OCI-LY7 (cell line): ENCODE data around the gene TMCC1. TPM values are rescaled to one million over a fixed set of nuclear protein-coding genes. Genes with fewer than 3 reads are reported as not detected.
"Not testable (repeated sequence)": the region's sequence is repeated elsewhere in the genome, so short reads cannot be mapped to it uniquely, and the experiment has no call there.

Experiments
- BruUV-seq: library from RNA; stranded (reverse); fragments of 400-500 nt; replicated peaks from 2 replicates; lab custom pipeline; 2021; lab: Mats Ljungman, UMichigan
- CTCF ChIA-PET: fragments of 300-600 bp; sonication (Branson Sonifier 250); formaldehyde crosslinking; loops from one replicate; lab custom pipeline; 2022; ENCODE audit warnings: antibody characterized with exemption; ENCODE audit not compliant: unreplicated experiment; lab: Charles Lee
- POLR2A ChIA-PET: fragments of 300-600 bp; sonication (Branson Sonifier 250); formaldehyde crosslinking; loops from one replicate; lab custom pipeline; 2022; ENCODE audit warnings: antibody characterized with exemption; lab: Charles Lee
- DNase-seq: peaks from one replicate; pipeline ENCODE4 v3.0.0-alpha.2; 2015; ENCODE audit warnings: low spot score
- H2AFZ ChIP-seq: fragments of 200-600 bp; sonication (generic), shearing (Covaris generic); 2 replicates; pipeline ENCODE4 v1.6.1; 2014; ENCODE audit warnings: mild to moderate bottlenecking, antibody characterized with exemption, low read length, moderate library complexity
- H3K27ac ChIP-seq: fragments of 200-600 bp; sonication (generic); 2 replicates; pipeline ENCODE4 v1.5.1; 2014; ENCODE audit warnings: mixed run types, low read depth, mild to moderate bottlenecking, moderate library complexity, low read length, inconsistent platforms; ENCODE audit not compliant: poor library complexity, severe bottlenecking
- H3K36me3 ChIP-seq: fragments of 200-600 bp; sonication (generic); 2 replicates; pipeline ENCODE4 v1.6.1; 2014; ENCODE audit warnings: mild to moderate bottlenecking, antibody characterized with exemption, low read length, moderate library complexity, mixed read lengths; ENCODE audit not compliant: insufficient read depth
- H3K4me1 ChIP-seq: fragments of 200-600 bp; sonication (generic); 2 replicates; pipeline ENCODE4 v1.5.1; 2014; ENCODE audit warnings: mild to moderate bottlenecking, low read length; ENCODE audit not compliant: insufficient read depth, poor library complexity, severe bottlenecking
- H3K4me2 ChIP-seq: fragments of 200-600 bp; sonication (generic); 2 replicates; pipeline ENCODE4 v1.6.1; 2014; ENCODE audit warnings: mild to moderate bottlenecking, low read length
- H3K4me3 ChIP-seq: fragments of 200-600 bp; sonication (generic); 2 replicates; pipeline ENCODE4 v1.5.1; 2014; ENCODE audit warnings: mild to moderate bottlenecking, low read depth, low read length; ENCODE audit not compliant: poor library complexity, severe bottlenecking
- H3K79me2 ChIP-seq: fragments of 200-600 bp; sonication (generic); 2 replicates; pipeline ENCODE4 v1.6.1; 2016; ENCODE audit warnings: low read depth, mild to moderate bottlenecking, low read length, moderate library complexity, mixed read lengths; ENCODE audit not compliant: insufficient read depth
- H3K9me2 ChIP-seq: fragments of 200-600 bp; sonication (generic); 2 replicates; pipeline ENCODE4 v1.6.1; 2016; ENCODE audit warnings: mild to moderate bottlenecking, low read length, mixed read lengths; ENCODE audit not compliant: insufficient read depth
- H3K9me3 ChIP-seq: fragments of 200-600 bp; sonication (generic); 2 replicates; pipeline ENCODE4 v1.6.1; 2014; ENCODE audit warnings: mild to moderate bottlenecking, mixed run types, low read length, mixed read lengths
- H4K20me1 ChIP-seq: fragments of 200-600 bp; sonication (generic); 2 replicates; pipeline ENCODE4 v1.6.1; 2014; ENCODE audit warnings: mild to moderate bottlenecking, antibody characterized with exemption, low read length, moderate library complexity, mixed read lengths; ENCODE audit not compliant: insufficient read depth
- CTCF ChIP-seq: fragments of 200-600 bp; sonication (generic); conservative IDR thresholded peaks from 2 replicates; pipeline ENCODE4 v1.5.1; 2014; ENCODE audit warnings: mild to moderate bottlenecking, antibody characterized with exemption, low read length, moderate library complexity, mixed read lengths
- EZH2phosphoT487 ChIP-seq: fragments of 200-600 bp; sonication (generic); IDR thresholded peaks from 2 replicates; pipeline ENCODE4 v1.6.1; 2018; ENCODE audit warnings: low read depth, borderline replicate concordance, mild to moderate bottlenecking, mixed run types, antibody characterized with exemption, low read length, moderate library complexity, mixed read lengths
- intact Hi-C: fragments of 100-400 bp; cut with micrococcal nuclease; formaldehyde crosslinking; loops from one replicate; pipeline ENCODE4 v1.10.0; 2022; ENCODE audit not compliant: unreplicated experiment
- total RNA-seq, 2 experiments: library from RNA; depleted of rRNA in 1 of 2; stranded (reverse); fragments of >200 nt in 1 of 2; shearing (Covaris generic) in 1 of 2; gene quantifications; 2 replicates each; pipeline ENCODE4 v1.2.3, GENCODE V29; 2014 to 2022

Gene TMCC1
- total RNA-seq, 2 experiments from 2014 or later: 31.7 to 38.8 TPM

- TF ChIP-seq CTCF (no peak), EZH2phosphoT487 (no peak)
Observed at GRCh38 chr3:129697229-129697969, 196.1 kb downstream of the TMCC1 start.

GRCh38 chr3:129696430-129696829 lies 197.1 kb downstream of the TMCC1 start:
- POLR2A ChIA-PET: interaction anchor here (0.6 kb wide), 2 partner anchors 16 to 52 kb away, joined by 4 to 5 read pairs; no protein-coding TSS in a partner anchor
- H4K20me1 ChIP-seq, H2AFZ ChIP-seq, H3K4me1 ChIP-seq, H3K4me3 ChIP-seq, H3K27ac ChIP-seq, H3K9me2 ChIP-seq, intact Hi-C loops, H3K36me3 ChIP-seq, DNase-seq, BruUV-seq, H3K9me3 ChIP-seq, CTCF ChIA-PET, H3K79me2 ChIP-seq, H3K4me2 ChIP-seq: not testable (repeated sequence)

More at GRCh38 chr3:129697229-129697969, 196.1 kb downstream of the TMCC1 start:
- Histone ChIP-seq H3K4me2 (no peak overlapping the region), H4K20me1 (no peaks in the 10 kb centered on the region), H3K36me3 (peaks cover 7% of the 10 kb centered on the region; the same call in 1 of the 2 replicates), H3K9me3 (peaks cover 6% of the 10 kb centered on the region; the same call in 1 of the 2 replicates), H3K4me1 (no peaks in the 10 kb centered on the region), H3K9me2 (no peaks in the 10 kb centered on the region), H3K79me2 (no peaks in the 10 kb centered on the region), H2AFZ (no peak overlapping the region), H3K27ac (no peak overlapping the region), H3K4me3 (no peak overlapping the region)
- DNase-seq: no peak
- ChIA-PET CTCF (no interaction called here), POLR2A (interaction anchor here (0.6 kb wide), 1 partner anchor 15 kb away, joined by 5 read pairs; no protein-coding TSS in a partner anchor)
- BruUV-seq: no TSS peak
- intact Hi-C loops: no loop called here

- H3K4me2 ChIP-seq: no peak overlapping the region
- H2AFZ ChIP-seq: no peak overlapping the region
- H3K4me3 ChIP-seq: no peak overlapping the region
- H4K20me1 ChIP-seq: no peaks in the 10 kb centered on the region
- ChIA-PET CTCF (no interaction called here), POLR2A (no interaction called here)
- H3K36me3 ChIP-seq: peaks cover 7% of the 10 kb centered on the region; the same call in 1 of the 2 replicates
- TF ChIP-seq EZH2phosphoT487 (no peak), CTCF (no peak)
- DNase-seq: no peak
- BruUV-seq: no TSS peak
- intact Hi-C loops: no loop called here
- H3K79me2 ChIP-seq: no peaks in the 10 kb centered on the region
- no peaks in the 10 kb centered on the region for H3K9me2 ChIP-seq
- H3K4me1 ChIP-seq: no peaks in the 10 kb centered on the region
- peaks cover 6% of the 10 kb centered on the region; the same call in 1 of the 2 replicates for H3K9me3 ChIP-seq
- no peak overlapping the region for H3K27ac ChIP-seq
Observed at GRCh38 chr3:129695230-129695629, 198.3 kb downstream of the TMCC1 start.
